DND-41 (cell line): ENCODE measurements around the gene GUCD1.

ENCODE experiments used
- ATAC-seq: fragments of 200-7000 bp; cut with Tn5 transposase; 3 replicates; pipeline ENCODE4 v1.9.1; 2021; ENCODE audit warnings: low read depth; ENCODE audit not compliant: insufficient read depth
- DNase-seq: peaks from one replicate; pipeline ENCODE4 v3.0.0-alpha.2; 2020
- H2AFZ ChIP-seq: 2 replicates; pipeline ENCODE4 v1.6.0; 2012; ENCODE audit warnings: low read depth, low read length
- H3K27ac ChIP-seq: 2 replicates; pipeline ENCODE4 v1.5.1; 2012; ENCODE audit warnings: low read length, inconsistent platforms
- H3K27me3 ChIP-seq: fragments of 200-600 bp; sonication (generic); 2 replicates; pipeline ENCODE4 v1.6.0; 2012; ENCODE audit warnings: low read length, mild to moderate bottlenecking, inconsistent platforms; ENCODE audit not compliant: insufficient read depth, poor library complexity
- H3K36me3 ChIP-seq: 2 replicates; pipeline ENCODE4 v1.5.1; 2012; ENCODE audit warnings: low read length, inconsistent platforms; ENCODE audit not compliant: insufficient read depth
- H3K4me1 ChIP-seq: 2 replicates; pipeline ENCODE4 v1.5.1; 2012; ENCODE audit warnings: mild to moderate bottlenecking, low read length; ENCODE audit not compliant: insufficient read depth
- H3K4me2 ChIP-seq: 2 replicates; pipeline ENCODE4 v1.6.0; 2012; ENCODE audit warnings: mild to moderate bottlenecking, moderate library complexity, low read length, inconsistent platforms; ENCODE audit not compliant: insufficient read depth
- H3K4me3 ChIP-seq, 2 experiments: fragments of 200-600 bp in 1 of 2; shearing (Covaris generic) in 1 of 2; 2 replicates each; pipeline ENCODE4 v1.5.1; 2012 to 2016; ENCODE audit warnings: inconsistent platforms in 2 of 2, low read length in 2 of 2, mild to moderate bottlenecking in 2 of 2, low read depth in 1 of 2, moderate library complexity in 1 of 2
- H3K79me2 ChIP-seq: 2 replicates; pipeline ENCODE4 v1.6.0; 2012; ENCODE audit warnings: low read length, inconsistent platforms; ENCODE audit not compliant: insufficient read depth
- H3K9ac ChIP-seq: 2 replicates; pipeline ENCODE4 v1.6.0; 2012; ENCODE audit warnings: low read depth, mild to moderate bottlenecking, inconsistent platforms, low read length, moderate library complexity
- H3K9me3 ChIP-seq: 2 replicates; pipeline ENCODE4 v1.5.1; 2012; ENCODE audit warnings: low read length, moderate library complexity, mild to moderate bottlenecking, inconsistent platforms; ENCODE audit not compliant: insufficient read depth, severe bottlenecking
- H4K20me1 ChIP-seq: 2 replicates; pipeline ENCODE4 v1.6.0; 2012; ENCODE audit warnings: low read length; ENCODE audit not compliant: insufficient read depth
- EZH2 ChIP-seq: IDR thresholded peaks from 3 replicates; pipeline ENCODE4 v1.6.1; 2012; ENCODE audit warnings: borderline replicate concordance, low read depth, mild to moderate bottlenecking, moderate library complexity, low read length, inconsistent platforms; ENCODE audit not compliant: severe bottlenecking
- TF ChIP-seq, protein P1 (sequence below): IDR thresholded peaks from 2 replicates; pipeline ENCODE4 v1.5.1; 2012; ENCODE audit warnings: borderline replicate concordance, low read length, moderate library complexity, mild to moderate bottlenecking; ENCODE audit not compliant: poor library complexity, severe bottlenecking; ENCODE audit errors: extremely low read depth

The GUCD1 gene

DNA sequence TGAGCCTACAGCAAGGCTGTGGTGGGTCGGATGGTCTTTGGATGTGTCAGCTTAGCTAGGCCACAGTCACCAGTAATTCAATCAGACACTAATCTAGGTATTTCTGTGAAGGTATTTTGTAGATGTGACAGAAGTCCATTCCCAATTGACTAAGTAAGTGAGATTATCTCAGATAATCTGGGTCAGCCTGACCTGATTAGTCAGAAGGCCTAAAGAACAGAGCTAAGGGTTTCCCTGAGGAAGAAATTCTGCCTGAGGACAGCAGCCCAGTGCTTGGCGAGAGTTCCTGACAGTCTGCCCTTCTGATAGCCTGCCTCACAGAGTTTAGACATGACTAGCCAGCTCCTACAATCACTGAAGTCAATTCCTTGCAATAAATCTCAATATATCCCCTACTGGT is 28.7 kb downstream of the GUCD1 start:
- no peaks in the 10 kb centered on the region for H3K36me3 ChIP-seq
- H2AFZ ChIP-seq = no peak overlapping the region
- DNase-seq = no peak
- no peaks in the 10 kb centered on the region for H4K20me1 ChIP-seq
- no peak overlapping the region for H3K4me2 ChIP-seq
- TF ChIP-seq, protein P1, sequence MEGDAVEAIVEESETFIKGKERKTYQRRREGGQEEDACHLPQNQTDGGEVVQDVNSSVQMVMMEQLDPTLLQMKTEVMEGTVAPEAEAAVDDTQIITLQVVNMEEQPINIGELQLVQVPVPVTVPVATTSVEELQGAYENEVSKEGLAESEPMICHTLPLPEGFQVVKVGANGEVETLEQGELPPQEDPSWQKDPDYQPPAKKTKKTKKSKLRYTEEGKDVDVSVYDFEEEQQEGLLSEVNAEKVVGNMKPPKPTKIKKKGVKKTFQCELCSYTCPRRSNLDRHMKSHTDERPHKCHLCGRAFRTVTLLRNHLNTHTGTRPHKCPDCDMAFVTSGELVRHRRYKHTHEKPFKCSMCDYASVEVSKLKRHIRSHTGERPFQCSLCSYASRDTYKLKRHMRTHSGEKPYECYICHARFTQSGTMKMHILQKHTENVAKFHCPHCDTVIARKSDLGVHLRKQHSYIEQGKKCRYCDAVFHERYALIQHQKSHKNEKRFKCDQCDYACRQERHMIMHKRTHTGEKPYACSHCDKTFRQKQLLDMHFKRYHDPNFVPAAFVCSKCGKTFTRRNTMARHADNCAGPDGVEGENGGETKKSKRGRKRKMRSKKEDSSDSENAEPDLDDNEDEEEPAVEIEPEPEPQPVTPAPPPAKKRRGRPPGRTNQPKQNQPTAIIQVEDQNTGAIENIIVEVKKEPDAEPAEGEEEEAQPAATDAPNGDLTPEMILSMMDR = no peak
- no peak for TF ChIP-seq EZH2
- no peak overlapping the region for H3K27ac ChIP-seq
- no peak overlapping the region for H3K9ac ChIP-seq
- H3K27me3 ChIP-seq = no peaks in the 10 kb centered on the region
- no peaks in the 10 kb centered on the region for H3K9me3 ChIP-seq
- H3K4me1 ChIP-seq = peaks cover 7% of the 10 kb centered on the region
- no peak for ATAC-seq
- no peaks in the 10 kb centered on the region for H3K79me2 ChIP-seq
- no peak overlapping the region for H3K4me3 ChIP-seq

DNA sequence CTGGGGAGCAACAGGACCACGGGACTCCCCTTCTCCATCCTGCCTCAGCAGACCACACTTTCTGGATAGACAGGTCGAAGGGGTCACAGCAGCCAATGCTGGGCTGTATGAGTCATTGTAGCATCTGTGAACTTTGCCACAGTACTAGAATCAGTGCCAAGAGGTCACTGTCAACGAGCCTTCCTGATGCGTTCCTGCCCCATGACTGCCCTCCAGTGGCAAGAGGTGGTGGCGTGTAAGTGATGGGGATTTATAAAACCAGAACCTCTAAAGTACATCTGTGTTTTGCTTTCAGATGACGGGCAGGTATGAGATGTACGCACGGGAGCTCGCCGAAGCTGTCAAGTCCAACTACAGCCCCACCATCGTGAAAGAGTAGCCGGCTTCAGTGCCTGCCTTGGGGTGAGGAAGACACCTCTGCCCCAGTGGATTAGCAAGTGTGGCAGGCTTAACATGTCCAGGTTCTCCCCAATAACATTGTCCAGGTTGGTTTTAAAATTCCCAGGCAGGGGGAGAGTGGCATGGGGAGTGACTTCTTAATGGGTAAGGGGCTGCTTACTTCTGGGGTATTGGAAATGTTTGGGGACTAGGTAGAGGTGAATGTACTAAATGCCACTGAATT is 29.4 kb downstream of the GUCD1 start:
- Histone ChIP-seq H3K4me1 (peaks cover 7% of the 10 kb centered on the region), H2AFZ (0 out of 2 replicates have a peak overlapping the region, but pooled peaks have one; percentile 43), H4K20me1 (no peaks in the 10 kb centered on the region), H3K79me2 (no peaks in the 10 kb centered on the region), H3K9me3 (no peaks in the 10 kb centered on the region), H3K4me3 (no peak overlapping the region), H3K9ac (no peak overlapping the region), H3K27ac (no peak overlapping the region), H3K4me2 (no peak overlapping the region), H3K27me3 (no peaks in the 10 kb centered on the region), H3K36me3 (no peaks in the 10 kb centered on the region)
- TF ChIP-seq, protein P1 = peak; percentile 98
- no peak for TF ChIP-seq EZH2
- peak; percentile 84 for DNase-seq
- peak; percentile 95 for ATAC-seq

DNA sequence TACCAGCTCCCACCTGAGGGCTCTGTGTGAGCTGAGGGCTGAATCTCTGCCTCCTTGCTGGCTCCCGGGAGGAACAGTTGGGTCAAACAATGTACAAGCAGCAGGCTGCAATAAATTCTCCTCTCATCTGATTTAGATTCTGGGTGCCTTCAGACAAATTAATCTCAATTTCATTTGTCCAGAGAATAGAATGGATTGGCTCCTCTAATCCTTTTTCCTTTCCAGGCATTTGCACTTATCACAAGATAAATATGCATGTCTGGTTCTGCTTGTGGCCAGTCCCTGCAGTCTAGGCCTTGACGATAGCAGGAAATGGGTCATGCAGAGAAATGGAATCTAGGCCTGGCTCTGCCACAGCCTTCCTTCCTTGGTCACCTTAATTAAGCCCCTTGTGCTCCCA is 31.1 kb downstream of the GUCD1 start:
- Histone ChIP-seq H3K9ac (no peak overlapping the region), H3K4me2 (no peak overlapping the region), H3K9me3 (no peaks in the 10 kb centered on the region), H3K79me2 (no peaks in the 10 kb centered on the region), H3K27ac (0 out of 2 replicates have a peak overlapping the region, but pooled peaks have one; percentile 14), H3K4me3 (no peak overlapping the region), H3K27me3 (no peaks in the 10 kb centered on the region), H3K4me1 (peaks cover 19% of the 10 kb centered on the region), H4K20me1 (no peaks in the 10 kb centered on the region), H3K36me3 (no peaks in the 10 kb centered on the region), H2AFZ (no peak overlapping the region)
- ATAC-seq (no peak), DNase-seq (no peak)
- TF ChIP-seq, protein P1 = no peak
- no peak for TF ChIP-seq EZH2
